HG02759 (cell line): Measurements from ENCODE around the gene RPS23.
A peak's percentile ranks its signal among the peaks of the same experiment; 100 is the strongest.

Source experiments
- ATAC-seq: cut with Tn5 transposase; IDR thresholded peaks from one replicate; pipeline ENCODE4 v1.9.1; 2021; ENCODE audit warnings: mild to moderate bottlenecking, moderate library complexity; ENCODE audit not compliant: unreplicated experiment

The RPS23 gene

DNA sequence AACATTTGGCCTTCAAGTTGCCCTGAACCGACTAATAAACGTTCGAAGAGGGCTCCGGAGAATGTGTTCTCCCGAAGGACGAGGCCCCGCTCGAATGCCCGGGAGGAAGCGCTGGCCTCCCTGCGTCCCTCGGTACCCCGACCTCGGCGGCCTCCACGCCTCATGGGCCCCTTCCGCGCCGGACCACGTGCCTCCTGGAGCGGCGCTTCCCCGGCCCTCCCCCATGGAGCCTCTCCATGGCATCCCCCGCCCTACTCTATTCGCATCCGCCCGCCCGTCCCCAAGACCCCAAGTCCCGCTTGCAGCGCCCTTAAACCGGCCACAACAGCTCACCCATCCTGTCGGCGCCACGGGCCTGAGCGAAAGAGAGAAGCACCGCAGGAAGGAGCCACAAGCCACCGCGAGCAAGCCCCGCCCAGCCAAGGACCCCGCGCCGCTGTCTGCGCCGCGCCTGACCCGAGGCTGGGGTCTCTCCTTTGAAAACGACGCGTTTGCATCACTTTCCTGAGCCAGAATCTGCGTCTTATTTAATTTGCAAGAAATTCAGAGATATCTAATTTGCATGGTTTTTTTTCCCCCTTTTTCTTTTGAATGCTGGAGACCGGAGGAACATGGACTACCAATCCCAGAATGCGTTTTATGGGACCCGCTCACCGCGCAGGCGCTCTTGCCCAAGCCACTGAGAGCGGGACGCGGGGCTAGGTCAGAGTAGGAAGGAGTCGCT, at the start of gene RPS23:
Gene RPS23, minus strand, starts transcription at position 368 of the 724 bp plus-strand sequence. Its CDS starts 31 bp downstream, at position 337.
- peak; percentile 95 for ATAC-seq

DNA sequence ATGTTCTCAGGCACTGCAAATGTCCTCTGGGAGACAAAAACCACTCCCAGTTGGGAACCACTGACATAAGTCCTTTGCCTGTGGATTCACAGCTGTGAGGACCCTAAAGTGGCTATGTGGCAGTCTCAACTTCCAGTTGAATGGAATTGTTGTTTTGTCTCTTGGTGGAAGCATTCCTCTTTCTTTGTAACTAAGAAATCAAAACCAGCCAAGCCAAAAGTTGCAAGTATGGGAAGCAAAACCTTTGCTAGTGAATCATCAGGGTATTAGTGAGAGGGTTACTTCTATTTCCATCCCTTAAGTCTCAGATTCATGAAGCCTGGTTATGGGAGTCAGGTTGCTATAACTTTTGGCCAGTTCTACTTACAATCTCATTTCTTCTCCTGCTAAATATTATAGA, 49.8 kb upstream of the RPS23 start:
- ATAC-seq, result no peak

DNA sequence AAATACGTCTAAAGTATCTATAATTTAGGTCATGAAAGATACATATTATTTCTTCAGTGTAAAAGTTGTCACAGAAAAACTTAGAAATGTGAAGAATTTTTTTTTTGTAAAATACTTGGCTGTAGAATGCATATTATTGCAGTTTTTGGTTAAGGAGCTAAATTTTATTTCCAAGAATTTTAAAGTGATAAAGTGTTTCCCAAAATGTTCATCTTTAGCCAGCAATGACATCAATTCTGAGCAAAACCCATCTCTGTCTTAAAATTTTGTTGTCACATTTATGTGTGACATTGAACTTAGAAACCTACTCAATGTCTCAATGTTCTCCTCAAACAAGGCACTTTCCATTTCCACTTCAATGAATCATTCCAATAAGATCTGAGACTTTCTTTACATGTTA, 47.8 kb upstream of the RPS23 start:
- ATAC-seq, result no peak

DNA sequence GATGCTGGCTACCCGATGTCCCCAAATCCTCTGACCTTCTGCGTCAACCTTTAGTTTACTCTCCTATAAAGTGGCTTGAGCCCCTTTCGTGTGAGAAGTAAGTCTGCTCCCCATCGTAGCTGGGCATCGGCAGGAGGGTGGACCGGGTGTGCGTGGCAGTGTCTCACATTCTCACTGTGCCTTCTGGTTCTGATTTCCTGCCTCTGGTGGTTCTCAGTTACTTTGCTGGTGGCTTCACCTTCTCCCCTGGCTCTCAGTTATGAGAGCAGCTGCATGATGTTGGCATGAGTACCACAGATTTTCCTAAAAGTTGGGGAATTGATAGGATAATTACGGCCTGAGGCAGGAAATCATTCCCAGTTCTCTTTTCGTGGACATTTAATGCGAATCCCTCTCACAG, 47.0 kb upstream of the RPS23 start:
- ATAC-seq, result no peak

DNA sequence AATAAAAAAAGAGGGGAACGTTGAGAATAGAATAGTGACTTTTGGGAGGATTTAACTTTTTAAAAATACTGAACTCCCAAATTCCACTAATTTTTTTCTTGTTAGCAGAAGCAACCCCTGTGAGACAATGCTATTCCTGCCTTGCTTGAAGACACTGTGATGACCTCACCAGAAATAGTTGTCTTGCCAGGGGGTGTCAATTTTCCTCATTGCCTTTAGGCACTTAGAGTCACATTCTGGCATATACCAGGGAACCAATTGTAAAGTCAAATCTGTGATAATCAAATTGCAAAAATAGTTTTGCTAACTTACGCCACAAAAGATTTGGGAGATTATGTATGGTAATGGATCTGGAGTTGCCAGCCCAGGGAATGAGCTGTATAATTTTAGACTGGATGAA, 42.8 kb upstream of the RPS23 start:
- no peak for ATAC-seq

DNA sequence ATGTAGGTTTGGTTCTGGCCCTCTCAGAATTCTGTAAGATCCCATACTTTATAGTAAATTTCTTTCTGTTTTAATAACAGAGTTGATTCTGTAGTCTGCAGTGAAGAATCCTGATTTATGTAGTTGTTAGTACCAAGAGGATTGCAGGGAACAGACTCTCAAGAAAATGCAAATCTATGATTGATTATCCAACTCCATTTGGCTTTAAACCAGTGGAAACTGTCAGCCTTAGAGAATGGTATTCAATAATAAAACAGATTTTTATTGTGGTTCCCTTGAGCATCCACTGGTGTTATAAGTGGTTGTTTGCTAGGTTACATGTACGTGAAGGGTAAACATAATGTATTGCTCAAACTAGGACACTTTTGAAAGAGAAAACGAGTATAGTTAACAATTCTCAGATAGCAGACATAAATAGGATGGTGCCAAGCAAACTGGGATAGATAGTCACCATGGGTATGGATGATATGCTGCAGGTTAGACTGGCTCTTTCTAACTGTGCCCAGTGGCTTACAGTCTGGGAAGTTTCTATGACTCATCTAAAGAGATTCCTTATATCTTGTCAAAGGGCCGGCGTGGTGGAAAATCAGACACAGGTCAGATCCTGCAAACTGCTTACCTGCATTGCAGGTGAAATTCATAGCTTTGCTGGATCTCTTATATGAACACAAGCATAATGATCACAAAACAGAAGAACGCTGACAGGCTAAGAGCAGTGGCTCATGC, 41.7 kb upstream of the RPS23 start:
- no peak for ATAC-seq

DNA sequence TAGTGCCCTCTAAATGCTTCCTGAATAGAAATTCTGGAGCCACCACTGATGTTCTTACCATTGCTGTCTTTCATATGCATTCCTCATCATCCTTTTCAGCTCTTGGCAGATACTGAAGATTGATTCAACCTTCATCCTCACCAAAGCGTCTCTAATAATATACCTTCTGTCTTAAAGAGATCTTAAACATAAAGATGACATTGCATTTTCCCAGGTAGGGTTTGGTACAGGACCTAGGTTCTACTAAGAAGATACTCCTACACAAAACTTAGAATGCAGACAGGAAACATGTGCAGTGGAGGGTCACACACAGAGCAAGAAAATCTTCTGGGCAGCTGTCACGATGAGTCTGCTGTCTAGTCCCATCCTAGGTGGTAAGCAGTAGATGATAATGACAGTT, 41.0 kb upstream of the RPS23 start:
- no peak for ATAC-seq

DNA sequence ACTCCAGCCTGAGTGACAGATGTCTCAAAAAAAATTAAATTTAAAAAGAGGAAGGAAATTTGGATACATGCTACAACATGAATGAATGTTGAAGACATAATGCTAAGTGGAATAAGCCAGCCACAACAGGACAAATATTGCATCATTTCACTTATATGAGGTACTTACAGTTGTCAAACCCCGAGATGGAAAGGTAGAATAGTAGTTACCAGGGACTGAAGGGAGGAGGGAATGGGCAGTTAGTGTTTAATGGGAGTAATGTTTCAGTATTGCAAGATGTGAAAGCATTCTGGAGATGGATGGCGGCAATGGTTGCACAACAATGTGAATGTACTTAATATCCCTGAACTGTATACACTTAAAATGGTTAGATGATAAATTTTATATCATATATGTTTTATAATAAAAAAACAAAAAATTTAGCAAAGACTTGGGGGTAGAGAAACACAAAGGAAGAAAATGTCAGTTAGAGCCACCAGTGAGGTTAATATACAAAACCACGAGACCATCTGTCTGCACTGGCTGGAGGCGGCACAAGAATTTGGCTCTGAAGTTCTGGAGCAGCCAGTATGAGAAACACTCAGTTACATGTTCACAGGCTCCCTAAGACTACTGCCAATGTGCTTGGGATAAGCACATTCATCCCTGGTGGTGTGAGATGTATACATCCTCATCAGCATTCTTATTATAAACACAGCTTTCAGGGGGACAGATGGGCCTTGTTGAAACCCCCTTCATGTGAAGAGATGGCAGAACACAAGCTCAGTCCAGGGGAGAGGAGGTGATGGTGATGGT, 37.0 kb upstream of the RPS23 start:
- no peak for ATAC-seq

DNA sequence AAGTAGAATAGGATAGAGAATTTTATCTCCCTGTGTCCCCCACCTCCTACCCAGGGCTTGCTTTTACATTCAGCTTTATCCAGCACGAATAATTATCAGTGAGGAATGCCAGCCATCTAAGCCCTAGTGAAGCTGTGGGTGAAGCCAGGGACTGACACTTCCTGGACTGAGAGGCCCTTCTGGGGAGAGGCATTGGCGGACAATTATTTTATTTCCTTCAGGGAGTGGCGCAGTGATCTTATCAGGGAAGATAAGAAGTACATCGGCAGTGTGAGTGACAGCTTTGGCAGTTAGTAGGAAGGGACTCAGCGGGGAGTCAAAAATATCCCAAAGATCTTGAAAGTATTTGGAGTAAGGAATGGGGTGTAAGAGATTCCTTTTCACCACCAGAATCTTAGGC, 34.9 kb upstream of the RPS23 start:
- no peak for ATAC-seq

DNA sequence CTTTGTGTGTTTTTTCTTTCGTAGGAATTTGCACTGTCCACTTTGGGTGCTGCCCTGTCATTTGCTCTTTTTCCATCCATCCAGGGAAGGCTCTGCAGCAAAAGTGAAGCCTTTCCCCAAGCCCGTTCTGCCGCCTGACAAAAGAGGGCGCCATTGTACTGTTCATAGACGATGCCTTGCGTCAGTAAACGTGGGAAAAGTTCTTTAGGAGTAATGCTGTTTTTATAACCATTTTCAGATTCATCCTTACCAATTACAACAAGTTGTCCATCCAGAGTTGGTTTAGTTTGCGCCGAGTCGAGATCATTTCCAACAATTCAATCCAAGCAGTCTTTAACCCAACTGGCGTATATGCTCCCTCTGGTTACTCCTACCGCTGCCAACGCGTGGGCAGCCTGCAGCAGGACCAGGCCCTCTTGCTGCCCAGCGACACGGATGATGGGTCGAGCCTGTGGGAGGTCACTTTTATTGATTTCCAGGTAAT, 34.3 kb upstream of the RPS23 start:
- ATAC-seq, result peak; percentile 65

DNA sequence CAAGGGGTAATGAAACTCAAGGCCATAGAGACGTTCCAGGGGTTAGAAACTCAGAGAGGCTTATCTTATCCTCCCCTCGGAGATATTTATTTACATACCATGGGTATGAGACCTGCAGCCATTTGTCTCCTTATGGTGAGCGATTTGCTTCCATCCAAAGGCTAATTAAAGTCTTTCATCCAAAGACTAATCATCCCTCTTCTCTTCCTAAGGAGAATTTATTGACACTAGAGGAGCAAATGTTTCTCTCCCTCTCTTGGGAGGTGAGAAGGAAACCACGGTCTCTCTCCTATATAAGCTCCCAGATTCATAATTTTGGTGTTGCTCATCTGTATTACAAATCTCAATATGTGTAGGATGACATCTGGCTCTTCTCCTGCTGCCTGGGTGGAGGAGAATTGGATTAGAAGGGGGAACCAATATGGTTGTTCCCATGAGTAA, 31.0 kb upstream of the RPS23 start:
- ATAC-seq, result no peak

DNA sequence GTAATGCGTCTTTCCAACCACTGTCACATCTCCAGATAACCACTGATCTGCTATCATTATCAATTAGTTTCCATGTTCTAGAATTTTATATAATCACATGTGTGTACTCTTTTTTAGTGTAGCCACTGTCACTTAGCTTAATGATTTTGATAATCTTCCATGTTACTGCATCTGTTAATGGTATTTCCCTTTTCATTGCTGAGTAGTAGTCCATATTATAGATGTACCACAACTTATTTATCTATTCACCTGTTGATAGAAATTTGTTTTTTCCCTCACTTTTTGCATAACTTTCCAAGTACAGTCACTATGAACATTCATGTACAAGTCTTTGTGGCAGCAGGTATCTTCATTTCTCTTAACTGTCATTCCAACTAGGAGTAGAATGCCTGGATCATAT, 30.3 kb upstream of the RPS23 start:
- no peak for ATAC-seq

DNA sequence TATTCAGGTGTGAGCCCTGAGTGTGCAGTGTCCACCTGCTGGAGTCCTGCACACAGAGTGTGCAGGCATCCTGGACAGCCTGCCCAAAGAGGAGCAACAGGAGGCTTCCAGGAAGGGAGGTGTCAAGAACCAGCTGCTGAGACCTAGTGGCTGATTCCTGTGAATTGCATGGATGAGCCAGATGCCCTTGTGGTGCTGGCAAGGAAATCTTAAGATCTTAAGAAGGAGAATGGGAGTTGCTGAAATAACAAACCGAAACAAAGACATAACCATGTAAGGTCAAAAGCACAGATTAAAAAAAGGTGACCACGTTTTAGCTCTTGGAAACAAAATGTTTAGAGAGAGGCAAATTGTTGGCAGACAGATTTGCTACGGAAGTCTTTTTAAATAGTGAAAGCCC, 29.3 kb upstream of the RPS23 start:
- no peak for ATAC-seq

DNA sequence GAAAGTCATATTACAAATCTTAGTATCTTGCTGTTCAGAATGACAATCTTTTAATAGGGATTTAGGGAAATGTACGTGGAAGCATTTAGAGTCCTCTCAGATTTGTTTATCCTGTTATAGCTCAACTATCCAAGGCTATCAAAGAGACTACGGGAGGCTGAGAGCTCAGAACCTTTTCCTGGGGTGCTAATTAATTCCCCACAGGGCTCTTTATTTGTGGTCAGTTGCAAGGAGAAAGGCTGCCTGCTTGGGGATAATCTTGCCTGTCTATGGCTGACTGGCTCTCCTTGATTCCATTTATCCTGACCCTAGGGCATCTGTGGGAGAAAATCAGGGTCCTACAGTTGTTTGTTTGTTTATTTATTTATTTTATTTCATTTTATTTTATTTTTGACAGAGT, 28.0 kb upstream of the RPS23 start:
- no peak for ATAC-seq

DNA sequence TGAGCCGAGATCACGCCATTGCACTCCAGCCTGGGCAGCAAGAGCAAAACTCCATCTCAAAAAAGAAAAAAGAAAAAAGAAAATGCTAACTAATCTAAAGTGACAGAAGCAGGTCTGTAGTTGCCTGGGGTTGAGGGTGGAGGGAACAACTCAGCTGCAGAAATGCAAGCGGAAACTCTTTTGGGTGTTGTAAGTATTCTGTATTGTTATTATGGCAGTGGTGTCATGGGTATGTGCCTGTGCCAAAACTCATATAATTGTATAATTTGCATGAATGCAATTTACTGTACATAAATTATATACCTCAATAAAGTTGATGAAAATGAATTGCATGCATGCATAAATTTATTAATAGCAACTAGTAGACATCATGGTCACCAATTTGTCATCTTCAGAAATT, 23.0 kb upstream of the RPS23 start:
- no peak for ATAC-seq

DNA sequence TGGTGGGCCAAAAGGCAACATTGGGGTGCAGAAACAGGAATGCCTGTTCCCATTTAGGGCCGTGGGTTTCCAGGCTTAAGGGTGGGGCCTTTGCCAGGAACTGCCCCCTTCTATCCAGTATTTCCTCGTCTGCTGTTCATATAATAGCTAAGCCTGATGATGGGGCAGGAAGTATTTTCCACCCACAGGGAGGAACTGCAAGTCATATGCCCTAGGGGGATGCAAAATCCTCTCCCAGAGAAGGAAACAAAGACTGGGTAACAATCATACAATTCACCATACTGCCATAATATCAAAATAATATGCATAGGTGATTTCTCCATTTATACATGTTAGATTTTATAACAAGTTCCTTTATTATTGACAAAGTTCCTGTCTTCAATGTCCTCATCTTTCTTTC, 20.5 kb upstream of the RPS23 start:
- ATAC-seq, result no peak

DNA sequence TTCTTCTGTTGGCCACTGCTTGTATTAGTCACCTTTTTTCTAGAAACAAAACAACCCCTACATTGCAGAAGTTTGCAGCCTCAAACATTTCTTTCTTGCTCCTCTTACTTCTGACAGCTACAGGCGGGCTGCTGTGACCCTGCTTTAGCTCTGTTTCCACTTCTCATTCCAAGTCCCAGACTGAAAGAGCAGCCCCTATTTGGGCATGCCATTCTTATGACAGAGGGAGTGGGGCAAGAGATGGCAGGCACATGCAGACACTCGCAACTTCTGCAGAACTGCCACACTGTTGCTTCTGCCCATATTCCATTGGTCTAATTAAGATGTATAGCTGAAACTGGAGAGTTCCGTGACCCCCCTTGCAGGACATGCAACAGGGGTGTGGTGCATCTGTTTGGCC, 19.6 kb upstream of the RPS23 start:
- ATAC-seq, result no peak

DNA sequence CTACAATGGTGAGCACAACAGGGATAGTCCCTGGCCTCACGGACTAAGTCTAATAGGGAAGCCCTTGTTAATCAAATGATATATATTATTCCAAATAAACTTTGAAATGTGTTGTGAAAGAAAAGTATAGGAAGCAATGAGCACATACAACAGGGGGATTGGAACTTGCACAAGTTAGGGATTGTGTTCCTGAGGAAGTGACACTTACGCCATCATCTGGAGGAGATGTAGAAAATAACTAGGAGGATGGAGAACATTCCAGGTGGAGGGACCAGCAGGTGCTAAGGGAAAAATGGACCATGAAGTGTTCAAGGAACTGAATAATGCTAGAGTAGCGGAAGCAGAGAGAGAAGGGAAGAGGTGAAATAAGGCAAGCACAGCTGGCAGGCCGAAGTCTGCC, 18.8 kb upstream of the RPS23 start:
- no peak for ATAC-seq

DNA sequence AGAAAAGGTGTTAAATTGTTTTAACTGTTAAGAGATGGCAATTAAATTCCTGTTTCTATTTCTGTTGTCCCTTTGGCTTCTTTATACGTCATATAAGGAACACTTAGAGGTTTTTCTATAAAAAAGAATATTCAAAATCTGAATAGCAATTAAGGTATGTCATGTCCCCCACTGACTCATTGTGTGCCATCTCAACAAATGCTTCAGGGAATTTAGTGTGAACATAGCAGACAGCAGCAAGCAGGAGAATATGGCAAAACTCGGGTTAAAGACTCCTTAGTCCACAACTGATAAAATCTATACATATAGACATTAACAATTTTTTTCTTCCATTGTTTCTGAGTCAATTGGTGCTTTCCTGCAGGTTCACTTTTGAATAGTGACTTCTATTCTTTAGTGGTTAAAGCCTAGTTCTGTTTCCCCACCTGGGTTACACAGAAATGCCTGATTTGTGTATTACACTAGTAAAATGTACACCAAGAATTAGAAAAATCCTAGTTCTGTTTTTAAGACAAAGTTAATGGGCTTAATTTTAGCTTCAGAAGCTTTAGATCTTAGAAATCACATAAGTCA, 17.9 kb upstream of the RPS23 start:
- ATAC-seq, result no peak

DNA sequence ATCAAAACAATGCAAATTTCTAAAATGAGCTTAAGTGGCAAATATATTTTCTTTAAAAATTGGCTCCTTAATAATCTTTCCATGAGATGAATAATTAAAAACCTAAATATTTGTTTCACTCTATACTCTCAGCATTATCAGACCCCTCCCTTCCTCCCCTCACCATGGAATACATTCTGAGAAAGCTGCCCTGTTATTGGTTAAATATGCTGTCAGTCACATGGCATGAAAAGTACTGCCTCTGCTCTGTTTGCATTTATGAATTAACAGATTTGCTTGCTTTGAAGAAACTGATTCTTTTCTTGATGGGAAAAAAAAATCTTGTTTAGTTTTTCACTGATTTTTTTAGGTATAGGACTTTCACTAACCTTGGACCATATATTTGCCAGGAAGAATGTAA, 17.0 kb upstream of the RPS23 start:
- ATAC-seq, result no peak

DNA sequence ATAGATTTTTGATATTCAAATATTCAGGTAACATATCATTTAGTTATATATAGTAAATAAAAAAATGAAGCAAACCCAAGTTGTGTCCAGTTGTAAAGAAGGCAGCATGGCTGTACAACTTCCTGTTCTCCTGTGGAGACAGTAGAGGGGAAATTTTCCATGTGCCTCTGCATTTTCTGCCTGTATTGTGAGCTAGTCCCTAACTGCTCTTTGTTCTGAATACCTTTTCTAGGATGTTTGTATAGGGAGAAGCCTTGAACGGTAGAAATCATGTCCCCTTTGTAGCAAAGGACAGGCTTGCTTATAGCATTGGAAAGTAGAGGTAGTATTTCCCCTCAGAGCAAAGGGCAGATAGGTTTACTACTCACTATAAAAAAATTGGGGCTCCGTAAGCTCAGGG, 13.3 kb upstream of the RPS23 start:
- no peak for ATAC-seq
